GM10847 (cell line): ENCODE results near the gene CHST6.

Experiments used
- POLR2A ChIP-seq: IDR thresholded peaks from 2 replicates; pipeline ENCODE4 v1.6.1; 2011; ENCODE audit not compliant: insufficient read length; ENCODE audit errors: extremely low read depth

The CHST6 gene

GRCh38 chr16:75481475-75481874, 13.8 kb downstream of the CHST6 start:
- TF ChIP-seq POLR2A: no peak

GRCh38 chr16:75479421-75479990, 15.7 kb downstream of the CHST6 start:
- TF ChIP-seq POLR2A: no peak

- no peak for TF ChIP-seq POLR2A
These were observed 16.5 kb downstream of the CHST6 start for GRCh38 chr16:75478480-75479345.

- TF ChIP-seq POLR2A: no peak
These were observed 17.4 kb downstream of the CHST6 start for GRCh38 chr16:75477680-75478473.

- TF ChIP-seq POLR2A: no peak
These were observed 18.4 kb downstream of the CHST6 start for GRCh38 chr16:75476817-75477216.

GRCh38 chr16:75475420-75475847, 19.8 kb downstream of the CHST6 start:
- no peak for TF ChIP-seq POLR2A

GRCh38 chr16:75472908-75473877, 22.0 kb downstream of the CHST6 start:
- no peak for TF ChIP-seq POLR2A

- no peak for TF ChIP-seq POLR2A
These were observed 23.3 kb downstream of the CHST6 start for GRCh38 chr16:75471723-75472633.

- TF ChIP-seq POLR2A: no peak
These were observed 28.5 kb downstream of the CHST6 start for GRCh38 chr16:75466760-75467159.

- peak; percentile 95 for TF ChIP-seq POLR2A
These were observed 30.9 kb downstream of the CHST6 start, which contains the start of gene TMEM170A for GRCh38 chr16:75464122-75464918. TMEM170A (minus strand) TSS chr16:75464689; CDS start chr16:75464600, 89 bp downstream.

GRCh38 chr16:75462806-75463205, 32.4 kb downstream of the CHST6 start:
- no peak for TF ChIP-seq POLR2A

GRCh38 chr16:75461575-75461974, 33.7 kb downstream of the CHST6 start:
- no peak for TF ChIP-seq POLR2A

GRCh38 chr16:75460446-75460845, 34.8 kb downstream of the CHST6 start:
- TF ChIP-seq POLR2A: no peak
